T-helper 1 cell treated with Interleukin-12 subunit alpha and Interleukin-12 subunit beta and Interleukin-4 antibody, amounts not matched to agents 30 ng/mL and 1 ng/mL, for 36 hours (primary cell): ENCODE measurements around the gene SOCS1. TPM values are rescaled to one million over a fixed set of nuclear protein-coding genes. Genes with fewer than 3 reads are reported as not detected.

Source experiments
- intact Hi-C: fragments of 100-400 bp; cut with micrococcal nuclease; formaldehyde crosslinking; loops from one replicate; pipeline ENCODE4 v1.15.1; 2024
- total RNA-seq: library from RNA; stranded (reverse); gene quantifications from 2 replicates; pipeline ENCODE4 v1.2.3, GENCODE V29; 2022

The SOCS1 gene
- total RNA-seq, 1 donor from 2014 or later = 217 TPM

GRCh38 chr16:11289202-11289601 lies 33.2 kb upstream of the SOCS1 start:
- intact Hi-C loops = no loop called here

- intact Hi-C loops = no loop called here
Observed at GRCh38 chr16:11285842-11286241, 29.8 kb upstream of the SOCS1 start.

- intact Hi-C loops = no loop called here
Observed at GRCh38 chr16:11283820-11284248, 27.8 kb upstream of the SOCS1 start.

- intact Hi-C loops = no loop called here
Observed at GRCh38 chr16:11280616-11281522, 24.9 kb upstream of the SOCS1 start, which contains the start of gene PRM1. Gene PRM1, minus strand, starts transcription at chr16:11281330. Its CDS starts 92 bp downstream, at chr16:11281238.

DNA sequence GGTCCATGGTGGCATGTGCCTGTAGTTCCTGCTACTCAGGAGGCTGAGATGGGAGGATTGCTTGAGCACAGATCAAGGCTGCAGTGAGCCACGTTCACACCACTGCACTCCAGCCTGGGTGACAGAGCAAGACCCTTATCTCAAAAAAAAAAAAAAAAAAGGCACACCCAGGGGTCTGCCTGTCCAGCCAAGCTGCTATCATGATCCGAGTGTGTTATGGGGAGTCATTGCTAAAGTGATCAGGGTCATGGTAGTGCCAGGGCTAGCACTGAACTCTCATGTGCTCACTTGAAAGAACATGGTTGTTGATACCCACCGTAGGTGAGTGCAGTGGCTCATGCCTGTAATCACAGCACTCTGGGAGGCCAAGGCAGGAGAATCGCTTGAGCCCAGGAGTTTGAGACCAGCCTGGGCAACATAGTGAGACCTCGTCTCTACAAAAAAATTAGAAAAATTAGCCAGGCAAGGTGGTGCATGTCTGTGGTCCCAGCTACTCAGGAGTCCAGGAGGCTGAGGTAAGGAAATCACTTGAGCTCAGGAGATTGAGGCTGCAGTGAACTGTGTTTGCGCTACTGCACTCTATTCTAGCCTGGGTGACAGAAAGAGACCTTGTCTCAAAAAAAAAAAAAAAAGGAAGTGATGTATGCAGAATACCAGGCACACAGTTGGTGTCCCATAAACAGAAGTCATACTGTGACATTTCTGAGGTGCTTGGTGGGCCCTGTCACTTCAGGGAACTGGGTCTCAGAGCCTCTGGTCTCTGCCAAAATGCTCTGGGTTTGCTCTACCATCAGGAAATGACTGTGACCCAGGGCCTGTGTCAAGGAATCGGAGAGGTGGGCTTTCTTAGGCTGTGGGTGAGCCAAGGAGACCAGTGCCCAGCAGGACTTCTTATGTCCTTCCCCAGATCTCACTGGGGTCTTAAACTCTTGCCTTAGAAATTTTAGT lies 23.0 kb upstream of the SOCS1 start:
- intact Hi-C loops = no loop called here

GRCh38 chr16:11277607-11278337 lies 21.8 kb upstream of the SOCS1 start:
- intact Hi-C loops = no loop called here

DNA sequence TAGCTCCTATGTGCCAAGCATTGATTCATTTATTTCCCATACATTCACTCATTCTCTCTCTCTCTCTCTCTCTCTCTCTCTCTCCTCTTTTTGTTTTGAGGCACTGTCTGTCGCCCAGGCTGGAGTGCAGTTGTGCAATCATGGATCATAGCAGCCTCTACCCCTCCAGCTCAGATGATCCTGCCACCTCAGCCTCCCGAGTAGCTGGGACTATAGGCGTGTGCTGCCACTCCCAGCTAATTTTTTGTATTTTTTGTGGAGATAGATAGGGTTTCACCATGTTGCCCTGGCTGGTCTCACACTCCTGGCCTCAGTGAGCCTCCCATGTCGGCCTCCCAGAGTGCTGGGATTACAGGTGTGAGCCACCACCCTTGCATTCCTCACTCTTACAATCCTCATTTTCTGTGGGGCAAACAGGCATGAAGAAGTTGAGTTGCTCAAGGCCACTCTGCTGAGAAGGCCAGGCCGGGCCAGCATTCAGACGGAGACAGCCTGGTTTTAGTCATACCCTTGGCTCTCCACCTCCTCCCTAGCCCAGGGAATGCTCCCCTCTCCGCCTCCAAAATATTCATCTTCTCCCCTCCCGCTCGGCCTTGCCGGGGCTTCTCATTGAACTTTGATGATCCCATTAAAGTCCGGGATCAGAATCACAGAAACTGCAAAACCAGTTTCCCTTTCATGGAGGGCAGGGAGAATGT lies 21.0 kb upstream of the SOCS1 start:
- intact Hi-C loops = no loop called here

- intact Hi-C loops = no loop called here
Observed at GRCh38 chr16:11276143-11276895, 20.3 kb upstream of the SOCS1 start, which contains the start of gene PRM2. Gene PRM2, minus strand, starts transcription at chr16:11276480. Its CDS starts 110 bp downstream, at chr16:11276370.

- intact Hi-C loops = no loop called here
Observed at GRCh38 chr16:11274964-11275363, 19.0 kb upstream of the SOCS1 start.

DNA sequence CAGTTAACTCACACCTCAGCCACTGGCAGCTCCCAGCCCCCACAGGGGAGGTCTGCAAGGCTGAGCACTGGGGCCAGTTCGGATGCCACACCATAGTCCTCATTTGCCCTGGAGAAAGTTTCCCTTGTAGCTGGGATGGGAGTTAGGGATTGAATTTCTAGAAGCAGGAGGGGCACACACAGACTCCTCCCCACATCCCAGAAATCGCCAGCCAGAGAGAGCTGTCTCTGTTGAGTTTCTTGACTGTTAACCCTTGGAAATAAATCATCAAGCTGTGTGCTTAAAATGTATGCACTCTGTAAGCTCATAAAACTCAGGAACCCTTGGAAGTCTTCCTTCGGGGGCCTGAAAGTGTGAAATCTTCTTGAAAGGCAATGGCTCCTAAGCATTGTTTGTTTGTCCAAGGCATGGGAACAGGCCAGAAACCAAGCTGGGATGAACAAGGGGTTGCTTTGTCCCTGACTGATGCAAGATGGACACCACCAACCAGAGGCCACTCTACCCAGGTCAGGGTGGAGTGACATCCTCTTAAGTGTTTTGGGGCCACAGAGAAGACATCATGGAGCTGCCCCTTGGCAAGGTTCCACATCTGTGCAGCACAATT lies 17.8 kb upstream of the SOCS1 start:
- intact Hi-C loops = no loop called here

DNA sequence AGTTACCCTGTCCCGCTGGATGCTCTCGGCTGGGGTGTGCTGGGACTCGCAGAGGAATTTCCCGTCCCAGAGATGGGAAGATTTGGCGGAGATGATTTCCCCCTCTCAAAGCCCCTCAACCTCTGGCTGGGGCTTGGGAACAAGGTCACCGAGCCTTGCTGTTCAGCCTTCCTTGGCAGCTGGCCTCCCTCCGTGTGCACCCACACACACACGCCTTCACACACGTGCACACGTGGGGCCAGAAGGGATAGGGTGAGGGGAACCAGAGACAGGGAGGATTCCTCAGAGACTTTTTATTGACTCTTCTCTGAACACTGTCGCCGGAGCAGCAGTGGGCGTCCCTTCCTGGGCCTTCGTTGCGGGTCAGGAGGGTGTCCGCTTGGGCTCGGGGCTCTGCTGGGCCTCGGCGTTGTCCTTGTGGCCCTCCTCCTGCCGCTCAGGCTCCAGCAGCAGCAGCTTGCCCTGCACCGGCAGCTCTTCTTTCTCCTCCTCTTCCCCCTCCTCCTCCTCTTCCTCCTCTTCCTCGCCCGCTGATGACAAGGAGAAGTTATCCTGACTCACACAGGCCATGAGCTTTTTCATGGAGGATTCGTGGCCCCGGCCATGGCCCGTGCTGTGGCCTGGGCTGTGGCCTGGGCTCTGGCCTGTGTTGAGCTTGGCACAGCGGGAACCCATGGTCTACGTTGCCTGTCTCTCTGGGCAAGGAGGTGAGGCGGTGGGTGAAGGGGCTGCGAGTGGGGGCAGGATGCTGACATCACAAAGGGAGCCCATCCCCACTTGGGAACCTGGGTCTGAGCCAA lies 17.1 kb upstream of the SOCS1 start, which contains the start of gene PRM3:
PRM3 (minus strand) TSS at position 709 of the 800 bp plus-strand sequence; CDS start at position 675, 34 bp downstream.
- intact Hi-C loops = no loop called here

DNA sequence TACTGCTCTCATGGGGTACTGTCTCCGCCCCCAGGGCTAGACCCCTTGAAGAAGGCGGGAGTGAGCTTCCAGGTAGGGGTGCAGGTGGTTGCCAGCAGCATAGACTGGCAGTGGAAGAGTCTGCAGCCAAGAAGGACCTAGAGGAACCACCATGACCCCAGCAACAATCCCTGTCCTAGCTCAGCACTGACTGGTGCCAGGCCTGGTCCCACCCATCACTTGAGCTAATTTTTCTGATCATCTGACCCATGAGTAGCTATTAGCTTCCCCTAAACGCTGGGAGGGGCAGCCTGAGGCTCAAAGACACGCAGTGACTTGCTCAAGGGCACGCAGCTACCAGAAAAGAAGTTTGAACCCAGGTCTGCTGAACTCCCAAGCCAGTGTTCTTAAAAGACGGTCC lies 16.5 kb upstream of the SOCS1 start:
- intact Hi-C loops = no loop called here

DNA sequence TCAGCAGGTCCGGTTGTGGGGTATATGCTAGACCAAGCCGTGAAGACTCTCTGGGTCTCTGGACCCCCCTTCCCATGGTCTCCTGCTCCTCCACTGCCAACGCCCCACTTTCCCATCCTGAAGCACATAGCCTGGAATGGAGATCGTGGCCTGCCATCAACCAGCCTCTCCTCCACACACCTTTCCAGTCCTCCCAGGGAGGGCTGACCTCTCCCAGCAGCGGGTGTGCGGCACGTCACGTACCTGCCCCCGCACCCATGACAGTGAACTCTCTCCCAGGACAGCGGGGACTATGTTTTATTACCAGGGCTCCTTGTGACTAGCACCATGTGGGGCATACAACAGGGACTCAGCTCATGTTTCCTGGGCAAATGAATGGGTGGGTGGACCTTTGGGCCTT lies 15.6 kb upstream of the SOCS1 start:
- intact Hi-C loops = no loop called here

DNA sequence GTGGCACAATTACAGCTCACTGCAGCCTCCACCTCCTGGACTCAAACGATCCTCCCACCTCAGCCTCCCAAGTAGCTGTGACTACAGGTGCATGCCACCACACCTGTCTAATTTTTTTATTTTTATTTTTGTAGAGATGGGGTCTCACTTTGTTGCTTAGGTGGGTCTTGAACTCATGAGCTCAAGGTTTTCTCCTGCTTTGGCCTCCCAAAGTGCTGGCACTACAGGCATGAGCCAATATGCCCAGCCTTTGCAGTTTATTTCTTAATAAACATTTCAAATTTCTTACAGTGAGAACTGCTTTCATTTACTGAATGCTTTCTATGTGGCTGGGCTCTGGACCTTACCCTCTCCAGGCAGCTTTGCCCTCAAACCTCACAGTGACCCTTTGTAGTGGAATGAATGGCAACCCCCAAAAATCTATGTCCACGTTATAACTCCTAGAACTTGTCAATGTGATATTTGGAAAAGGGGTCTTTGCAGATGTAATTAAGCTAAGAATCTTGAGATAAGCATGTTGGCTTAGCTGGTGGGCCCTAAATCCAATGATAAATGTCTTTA lies 14.7 kb upstream of the SOCS1 start:
- intact Hi-C loops = no loop called here

DNA sequence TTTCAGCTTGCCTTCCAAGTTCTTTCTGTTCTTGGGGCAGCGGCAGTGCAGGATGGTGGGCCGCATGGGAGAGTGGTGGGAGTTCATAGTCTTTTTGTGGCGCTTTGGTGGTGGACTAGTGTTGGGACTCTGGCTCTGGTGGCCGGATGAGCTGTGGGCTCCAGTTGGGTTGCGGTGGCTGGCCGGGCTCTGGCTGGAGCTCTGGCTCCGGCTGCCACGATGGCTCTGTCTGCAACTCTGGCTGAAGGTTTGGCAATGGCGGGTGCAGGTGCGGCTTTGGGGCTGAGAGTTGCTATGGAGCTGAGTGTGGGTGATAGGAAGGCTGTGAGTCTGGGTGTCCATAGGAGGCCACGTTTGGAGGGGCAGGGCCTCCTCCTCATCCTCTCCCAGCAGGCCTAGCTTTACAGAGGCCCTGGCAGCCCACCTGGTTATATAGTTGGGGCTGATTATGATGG lies 12.9 kb upstream of the SOCS1 start, which contains the start of gene TNP2:
TNP2 (minus strand) TSS at position 405 of the 455 bp plus-strand sequence; CDS start at position 342, 63 bp downstream.
- intact Hi-C loops = no loop called here

- intact Hi-C loops = no loop called here
Observed at GRCh38 chr16:11265124-11265523, 9.1 kb upstream of the SOCS1 start.

GRCh38 chr16:11264155-11264832 lies 8.3 kb upstream of the SOCS1 start:
- intact Hi-C loops = loop anchor here (1.0 kb wide), 1 partner anchor 92 kb away; no protein-coding TSS in a partner anchor
